Skin of body (tissue), 2 donors: ENCODE measurements around the gene EMX2. TPM values are rescaled to one million over a fixed set of nuclear protein-coding genes. Genes with fewer than 3 reads are reported as not detected.
"Not testable (repeated sequence)": the region's sequence is repeated elsewhere in the genome, so short reads cannot be mapped to it uniquely, and the experiment has no call there.

ENCODE experiments used
- DNase-seq: peaks from one replicate; lab custom pipeline; 2025; lab: John Stamatoyannopoulos, UW
- total RNA-seq: library from RNA; depleted of rRNA; stranded (reverse); fragments of >200 nt; gene quantifications from one replicate; pipeline ENCODE4 v1.2.3, GENCODE V29; 2014

Gene EMX2
- total RNA-seq, 1 donor from 2014 or later: 5.5 TPM

DNA sequence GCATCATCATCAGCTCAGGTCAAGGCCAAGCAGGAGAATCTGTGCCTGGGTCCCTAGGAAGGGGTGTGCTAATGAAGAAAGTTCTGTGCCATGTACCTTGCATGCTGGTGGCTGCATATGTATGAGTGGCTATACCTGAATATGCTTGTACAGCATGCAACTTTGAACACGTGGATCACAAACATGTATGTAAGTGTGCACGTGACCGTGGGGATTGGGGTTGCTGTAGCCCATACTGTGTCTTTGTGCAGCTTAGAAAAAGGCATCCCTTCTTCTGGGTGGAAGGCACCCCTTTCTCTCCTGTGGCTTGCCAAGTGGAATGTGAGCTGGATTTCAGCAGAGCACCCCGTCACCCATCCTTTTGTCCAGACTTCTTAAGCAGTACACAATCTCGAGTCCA, 13.8 kb downstream of the EMX2 start:
- DNase-seq: no peak

DNA sequence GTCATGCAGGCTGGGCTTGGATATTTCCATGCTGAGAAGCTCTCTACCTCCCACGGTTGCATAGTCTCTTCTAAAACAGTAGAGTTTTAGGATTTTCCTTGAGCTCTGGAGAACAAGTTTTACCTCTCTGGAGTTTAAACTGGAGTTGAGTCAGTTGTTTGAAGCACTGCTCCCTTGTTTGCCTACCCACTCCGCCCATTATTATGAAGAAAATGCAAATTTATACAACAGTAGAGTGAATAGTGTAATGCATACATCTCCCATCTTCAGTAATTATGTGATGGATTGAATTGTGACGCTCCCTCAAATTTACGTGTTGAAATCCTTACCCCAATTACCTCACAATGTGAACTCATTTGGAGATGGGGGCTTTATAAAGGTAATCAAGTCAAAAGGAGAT, 17.2 kb downstream of the EMX2 start:
- no peak for DNase-seq

DNA sequence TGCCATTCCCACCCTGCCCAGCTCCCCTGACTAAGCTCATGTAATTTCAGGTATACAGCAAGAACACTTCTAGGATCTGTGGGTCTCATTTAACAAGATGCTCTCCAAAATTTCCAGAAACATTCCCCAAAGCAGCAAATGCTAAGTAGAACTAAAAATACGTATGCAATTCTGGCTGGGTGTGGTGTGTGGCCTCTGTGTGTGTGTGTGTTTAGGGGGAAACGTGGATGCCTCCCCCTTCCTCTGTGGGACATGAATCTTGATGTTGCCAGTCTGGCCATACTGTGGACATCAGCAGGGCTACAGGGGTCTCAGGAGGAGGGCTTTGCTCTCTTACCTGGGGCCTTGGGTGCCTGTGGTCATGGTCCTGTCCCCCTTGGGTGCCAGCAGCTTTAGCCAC, 18.4 kb downstream of the EMX2 start:
- no peak for DNase-seq

DNA sequence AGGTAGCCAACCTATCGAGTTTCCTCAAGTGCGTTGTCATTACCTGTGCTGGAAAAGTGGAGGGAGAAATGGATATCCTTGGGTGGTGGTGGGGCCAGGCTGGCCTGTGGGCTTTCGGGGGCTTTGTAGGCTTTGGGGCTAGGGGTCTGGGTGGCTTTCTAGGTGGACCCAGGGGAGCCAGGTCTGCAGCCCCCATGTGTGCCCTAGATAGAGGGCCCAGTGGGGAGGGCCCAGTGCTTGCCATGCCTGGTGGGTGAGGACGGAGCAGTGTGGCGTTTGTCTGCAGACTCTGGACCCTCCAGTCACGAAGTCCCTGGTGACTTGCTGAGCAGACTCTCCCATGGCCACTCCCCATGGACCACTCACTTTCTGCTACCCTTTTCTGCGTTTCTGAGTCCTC, 19.7 kb downstream of the EMX2 start:
- DNase-seq: no peak

DNA sequence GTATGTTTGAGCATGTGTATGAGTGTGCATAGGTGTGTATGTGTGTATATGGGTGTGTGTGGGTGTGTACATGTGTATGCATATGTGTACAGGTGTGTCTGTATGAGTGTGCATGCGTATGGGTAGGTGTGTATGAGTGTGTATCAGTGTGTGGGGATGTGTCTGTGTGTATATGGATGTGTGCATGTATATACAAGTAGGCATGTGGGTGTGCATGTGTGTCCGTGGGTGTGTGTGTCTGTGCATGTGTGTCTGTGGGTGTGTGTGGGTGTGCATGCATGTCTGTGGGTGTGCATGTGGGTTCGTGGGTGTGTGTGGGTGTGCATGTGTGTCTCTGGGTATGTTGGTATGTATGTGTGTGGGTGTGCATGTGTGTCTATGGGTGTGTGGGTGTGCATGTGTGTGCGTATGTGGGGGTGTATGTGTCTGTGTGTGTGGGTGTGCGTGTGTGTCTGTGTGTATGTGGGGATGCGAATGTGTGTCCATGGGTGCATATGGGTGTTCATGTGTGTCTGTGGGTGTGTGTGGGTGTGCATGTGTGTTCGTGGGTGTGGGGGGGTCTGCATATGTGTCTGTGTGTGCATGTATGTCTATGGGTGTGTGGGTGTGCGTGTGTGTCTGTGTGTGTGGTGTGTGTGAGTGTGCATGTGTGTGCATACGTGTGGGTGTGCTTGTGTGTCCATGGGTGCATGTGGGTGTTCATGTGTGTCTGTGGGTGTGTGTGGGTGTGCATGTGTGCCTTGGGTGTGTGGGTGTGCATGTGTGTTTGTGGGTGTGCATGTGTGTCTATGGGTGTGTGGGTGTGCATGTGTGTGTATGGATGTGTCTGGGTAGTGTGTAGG, 20.6 kb downstream of the EMX2 start:
- no peak for DNase-seq

DNA sequence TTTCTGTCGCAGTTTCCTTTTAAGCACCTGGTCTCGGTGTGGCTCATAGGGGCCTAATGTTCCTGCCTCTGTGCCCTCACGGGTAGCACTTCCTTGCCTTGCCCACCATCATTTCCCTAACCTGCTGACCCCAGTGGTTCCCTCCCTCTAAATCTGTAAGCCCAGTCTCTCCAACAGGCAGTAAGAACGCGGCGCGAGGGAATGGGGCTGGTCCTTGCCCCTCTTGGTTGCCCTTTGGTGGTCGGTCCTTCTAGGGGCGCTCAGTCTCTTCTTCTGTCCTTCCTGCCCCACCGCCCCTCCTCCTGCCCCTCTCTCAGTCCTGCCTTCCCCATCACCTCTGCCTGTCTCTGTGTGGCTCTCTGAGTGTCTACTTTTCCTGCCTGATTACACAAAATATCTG, 21.2 kb downstream of the EMX2 start:
- no peak for DNase-seq

DNA sequence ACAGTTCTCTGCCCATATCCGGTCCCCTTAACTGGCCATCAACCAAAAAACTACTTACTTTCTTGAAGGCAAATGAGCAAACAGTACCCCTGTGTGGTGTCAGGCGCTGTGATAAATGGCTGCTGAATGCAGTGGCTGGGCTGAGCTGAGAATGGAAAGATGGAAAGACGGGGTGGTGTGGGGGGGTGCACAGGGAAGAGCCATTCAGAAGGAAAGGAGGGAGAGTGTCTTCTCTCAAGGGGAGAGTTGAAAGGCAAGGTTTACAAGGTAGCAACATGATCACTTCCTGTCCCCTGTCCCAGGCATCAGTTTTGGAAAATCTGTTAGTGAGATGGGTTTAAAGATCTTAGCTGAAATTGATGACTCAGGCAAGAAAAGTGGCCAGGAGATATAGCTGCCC, 22.5 kb downstream of the EMX2 start:
- no peak for DNase-seq

DNA sequence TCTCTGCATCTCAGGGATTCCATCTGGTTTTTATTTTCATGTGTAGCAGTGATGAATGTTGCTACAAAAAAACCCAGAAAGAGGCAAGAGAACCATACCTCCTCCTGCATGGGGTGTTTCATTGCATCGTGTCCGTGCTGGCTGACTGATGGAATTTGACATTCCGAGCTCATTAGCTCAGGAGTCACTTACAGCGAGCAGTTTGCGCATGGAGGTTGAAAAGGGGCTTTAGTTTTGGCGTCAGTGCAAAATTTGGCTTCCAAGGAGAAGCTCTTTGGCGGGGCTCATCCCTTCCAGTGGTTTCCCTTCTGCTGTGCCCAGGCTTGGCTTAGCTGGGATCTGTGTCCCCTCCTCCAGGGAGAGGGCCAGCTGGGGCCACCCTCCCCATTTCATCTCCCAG, 25.8 kb downstream of the EMX2 start:
- peak; percentile 62 for DNase-seq

DNA sequence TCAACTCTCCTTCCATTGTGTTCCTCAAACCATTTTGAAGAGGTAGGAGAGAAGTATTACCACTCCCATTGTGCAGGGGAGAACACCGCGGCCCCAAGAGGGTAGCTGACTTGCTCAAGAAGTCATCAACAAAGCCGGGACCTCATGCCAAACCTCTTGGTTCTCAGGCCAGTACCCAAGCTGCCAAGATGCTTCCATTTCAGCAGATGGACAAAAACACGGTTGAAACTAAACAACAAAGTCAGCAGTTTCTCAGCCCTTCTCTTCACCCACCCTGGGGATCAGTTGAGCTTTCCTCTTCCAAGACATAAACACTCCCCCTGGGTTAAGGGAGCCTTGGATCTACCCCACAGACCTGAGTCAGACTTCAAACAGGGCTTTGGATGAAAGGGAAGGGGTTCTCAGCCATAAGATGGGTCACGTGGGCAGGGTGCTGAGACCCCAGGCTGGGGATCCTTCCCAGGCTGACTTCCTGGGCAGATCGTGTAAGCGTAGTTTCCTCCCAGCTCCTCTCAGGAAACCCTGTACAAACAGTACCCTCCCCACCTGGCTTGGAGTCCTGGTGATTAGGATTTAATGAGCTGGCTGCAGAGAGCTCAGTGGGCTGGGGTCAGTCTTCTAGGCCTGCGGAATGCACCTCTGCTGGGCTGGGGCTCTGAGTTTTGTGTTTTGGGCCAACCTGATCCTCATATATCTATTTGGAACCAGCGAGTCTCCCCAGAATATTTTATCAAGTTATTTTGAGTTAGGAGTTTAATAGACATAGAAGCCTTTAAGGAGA, 27.3 kb downstream of the EMX2 start:
- no peak for DNase-seq

DNA sequence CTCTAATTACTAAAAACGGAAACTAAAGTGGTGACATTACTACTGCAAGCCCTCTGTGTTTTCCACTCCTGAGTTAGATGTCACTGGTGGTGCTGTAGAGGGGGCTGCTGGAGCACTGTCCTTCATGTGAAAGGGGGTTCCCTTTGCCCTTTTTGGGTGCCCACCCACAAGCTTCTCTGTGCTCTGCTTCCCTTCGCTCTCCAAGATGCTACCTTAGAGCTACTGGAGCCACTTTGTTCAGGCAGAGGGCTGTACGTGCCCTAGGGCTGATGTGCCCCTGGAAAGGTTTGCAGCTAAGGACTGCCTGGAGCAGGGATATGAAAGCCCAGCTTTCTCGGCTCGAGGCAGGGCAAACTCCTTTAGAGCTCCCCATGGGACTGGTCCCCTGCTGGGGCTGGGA, 28.3 kb downstream of the EMX2 start:
- DNase-seq: no peak

DNA sequence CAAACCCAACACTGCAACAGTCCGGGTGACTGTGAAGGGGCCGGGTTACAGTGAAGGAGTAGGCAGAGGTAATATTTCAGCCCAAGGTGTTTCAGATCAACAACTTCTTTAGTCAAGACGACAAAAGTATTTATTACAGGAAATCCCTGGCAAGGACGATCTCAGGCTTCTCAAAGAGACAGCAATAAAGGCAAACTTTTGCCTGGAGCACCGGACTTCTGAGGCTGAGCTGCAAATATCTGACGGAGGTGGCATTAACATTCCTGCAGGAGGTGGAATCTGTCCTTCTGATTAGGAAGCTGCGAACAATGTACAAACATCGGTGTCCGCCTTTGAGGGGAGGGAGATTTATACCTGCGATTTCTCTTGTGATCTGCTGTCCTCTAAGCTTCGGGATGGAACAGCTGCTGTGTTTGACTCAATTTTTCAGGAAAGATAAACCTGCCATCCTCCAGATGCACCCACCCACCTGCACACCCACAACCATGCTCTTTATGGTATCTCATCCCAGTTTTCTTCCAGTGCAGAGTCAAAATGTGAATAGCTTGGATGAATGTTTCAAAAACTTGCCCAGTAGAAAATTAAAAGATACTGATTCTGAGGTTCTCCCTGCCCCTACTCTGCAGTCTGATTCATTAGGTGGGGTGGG, 32.1 kb downstream of the EMX2 start:
- no peak for DNase-seq

DNA sequence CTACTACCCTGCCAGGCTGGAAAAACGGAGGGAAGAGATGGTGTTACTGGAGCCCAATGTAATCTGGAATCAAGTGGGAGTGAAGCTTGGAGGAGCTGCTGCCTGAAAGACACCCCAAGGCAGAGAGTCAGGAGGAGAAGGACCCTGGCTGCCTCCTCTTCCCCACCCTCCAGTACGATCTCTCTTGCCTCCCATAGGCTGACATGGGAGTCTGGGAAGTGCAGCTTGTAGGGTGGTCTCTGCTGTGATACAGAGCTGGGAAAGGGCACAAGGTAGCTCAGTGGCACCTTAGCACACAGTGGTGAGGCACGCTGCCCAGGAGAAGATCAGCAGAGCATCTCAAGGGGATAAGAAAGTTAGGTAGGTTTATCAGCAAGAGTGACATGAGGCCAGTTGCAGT, 35.9 kb downstream of the EMX2 start:
- no peak for DNase-seq

DNA sequence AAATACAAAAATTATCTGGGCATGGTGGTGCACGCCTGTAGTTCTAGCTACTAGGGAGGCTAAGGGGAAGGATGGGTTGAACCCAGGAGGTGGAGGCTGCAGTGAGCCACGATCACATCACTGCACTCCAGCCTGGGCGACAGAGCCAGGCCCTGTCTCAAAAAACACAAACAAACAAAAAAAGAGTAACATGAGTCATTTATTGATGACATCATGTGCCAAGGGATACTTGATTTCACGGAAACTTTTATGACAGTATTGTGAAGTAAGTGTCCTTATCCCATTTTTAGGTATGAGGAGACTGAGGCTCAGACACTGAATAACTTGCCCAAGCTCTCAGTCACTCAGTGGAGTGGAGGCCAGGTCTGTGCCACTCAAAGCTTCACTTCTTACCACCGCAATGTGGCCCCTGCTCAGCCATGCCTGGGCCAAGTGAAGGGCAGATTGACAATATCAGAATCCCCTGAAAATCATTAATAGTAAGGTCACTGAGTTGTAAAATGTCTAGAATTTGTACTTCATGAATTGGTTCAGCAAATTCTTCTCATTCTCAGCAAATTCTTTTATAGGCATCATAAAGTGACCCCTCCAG, 36.5 kb downstream of the EMX2 start:
- no peak for DNase-seq

DNA sequence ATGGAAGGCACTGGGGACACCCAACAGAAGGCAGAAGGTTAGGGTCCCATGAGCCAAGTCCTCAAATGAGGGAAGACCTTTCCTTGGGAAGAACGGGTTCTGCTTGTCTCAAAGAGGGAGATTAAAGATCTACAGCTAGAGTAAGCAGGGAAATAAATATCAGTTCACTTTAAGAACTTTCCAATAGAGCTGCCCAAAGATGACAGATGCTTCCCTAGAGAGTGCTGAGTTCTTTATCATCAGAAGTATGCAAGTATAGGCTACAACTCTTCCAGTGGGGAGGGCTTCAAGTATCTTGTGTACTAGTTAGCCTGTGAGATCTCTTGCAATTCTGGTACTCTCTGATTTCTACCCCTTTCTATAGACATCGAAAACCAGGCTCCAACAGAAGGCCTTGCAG, 39.4 kb downstream of the EMX2 start:
- peak; percentile 57 for DNase-seq

DNA sequence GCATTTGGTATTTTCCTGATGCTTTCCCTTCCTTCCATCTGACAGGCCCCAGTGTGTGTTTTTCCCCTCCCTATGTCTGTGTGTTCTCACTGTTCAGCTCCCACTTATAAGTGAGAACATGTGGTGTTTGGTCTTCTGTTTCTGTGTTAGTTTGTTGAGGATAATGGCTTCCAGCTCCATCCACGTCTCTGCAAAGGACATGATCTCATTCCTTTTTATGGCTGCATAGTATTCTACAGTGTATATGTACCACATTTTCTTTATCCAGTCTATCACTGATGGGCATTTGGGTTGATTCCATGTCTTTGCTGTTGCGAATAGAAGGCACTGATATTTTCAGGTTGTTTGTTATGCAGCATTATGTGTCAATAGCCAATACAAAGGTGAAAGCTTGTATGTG, 42.3 kb downstream of the EMX2 start:
- DNase-seq: not testable (repeated sequence)

DNA sequence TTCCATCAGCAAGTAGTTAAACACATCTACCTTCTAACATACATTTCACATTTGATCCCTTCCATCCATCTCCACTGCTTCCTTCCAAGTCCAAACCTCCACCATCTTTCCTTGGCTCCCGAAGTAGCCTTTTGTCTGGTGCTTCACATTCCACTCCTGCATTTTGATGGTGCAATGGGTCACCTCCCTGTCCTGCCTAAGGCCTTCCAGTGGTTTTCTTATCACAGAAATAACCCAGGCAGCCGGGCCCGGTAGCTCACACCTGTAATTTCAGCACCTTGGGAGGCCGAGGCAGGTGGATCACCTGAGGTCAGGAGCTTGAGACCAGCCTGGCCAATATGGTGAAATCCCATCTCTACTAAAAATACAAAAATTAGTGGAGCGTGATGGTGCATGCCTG, 44.5 kb downstream of the EMX2 start:
- DNase-seq: no peak

DNA sequence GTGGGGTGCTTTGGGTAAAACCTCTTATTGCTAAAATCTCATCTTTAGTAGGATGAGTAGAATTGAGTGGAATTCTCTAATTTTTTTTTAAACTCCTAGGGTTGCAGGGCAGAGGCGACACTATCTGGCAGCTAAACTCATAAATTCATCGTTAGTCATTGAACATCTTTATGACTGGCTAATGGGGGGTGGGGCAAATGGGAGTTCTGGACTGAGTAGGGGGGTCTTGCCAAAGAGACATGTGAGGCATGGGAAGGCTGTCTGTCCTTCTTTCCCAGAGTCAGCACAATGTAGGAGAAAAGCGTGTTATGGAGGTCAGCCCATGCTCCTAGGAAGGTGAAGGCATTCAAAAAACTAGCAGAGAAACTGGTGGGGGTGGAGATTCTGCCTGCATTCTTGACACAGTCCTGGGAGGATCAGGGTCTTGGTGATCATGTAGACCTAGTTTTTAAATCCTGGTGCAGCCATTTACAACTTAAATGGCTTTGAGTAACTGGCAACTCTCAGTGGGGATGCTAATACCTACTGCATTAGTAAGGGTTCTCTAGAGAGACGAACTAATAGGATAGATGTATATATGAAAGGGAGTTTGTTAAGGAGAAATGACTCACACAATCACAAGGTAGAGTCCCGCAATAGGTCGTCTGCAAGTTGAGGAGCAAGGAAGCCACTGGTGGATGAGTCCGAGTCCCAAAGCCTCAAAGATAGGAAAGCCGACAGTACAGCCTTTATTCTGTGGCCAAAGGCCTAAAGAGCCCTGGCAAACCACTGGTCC, 47.7 kb downstream of the EMX2 start:
- DNase-seq: no peak

DNA sequence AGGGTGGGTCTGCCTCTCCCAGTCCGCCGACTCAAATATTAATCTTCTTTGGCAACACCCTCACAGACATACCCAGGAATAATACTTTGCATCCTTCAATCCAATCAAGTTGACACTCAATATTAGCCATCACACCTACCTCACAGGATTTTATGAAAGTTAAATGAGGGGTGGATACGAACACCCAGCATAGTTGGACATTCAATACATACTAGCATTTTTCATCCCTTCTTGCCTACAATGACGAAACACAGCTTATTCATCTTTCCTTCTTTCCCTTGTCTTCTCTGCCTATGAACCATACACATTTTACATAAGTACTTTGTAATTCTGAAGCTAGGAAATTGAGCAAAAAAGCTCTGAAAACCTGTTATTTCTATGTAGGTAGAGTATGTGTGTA, 48.5 kb downstream of the EMX2 start:
- DNase-seq: no peak

DNA sequence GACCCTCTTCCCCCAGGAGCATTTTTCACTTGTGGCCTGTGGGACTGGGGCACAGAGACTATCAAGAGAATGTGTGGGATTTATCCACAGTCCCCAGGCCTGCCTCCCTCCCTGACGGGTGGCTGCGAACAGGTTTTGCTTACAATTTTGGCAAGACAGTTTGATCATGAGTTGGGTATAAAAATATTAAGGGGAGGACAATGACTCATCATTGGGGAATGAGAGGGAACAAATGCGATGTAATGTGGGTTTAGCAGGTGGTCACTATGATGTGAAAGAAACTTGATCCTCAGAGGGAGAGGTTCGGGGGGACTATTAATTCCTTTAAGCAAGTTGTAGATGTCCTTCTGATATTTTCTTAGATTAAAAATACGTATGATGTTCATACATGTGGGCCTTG, 52.2 kb downstream of the EMX2 start:
- no peak for DNase-seq

DNA sequence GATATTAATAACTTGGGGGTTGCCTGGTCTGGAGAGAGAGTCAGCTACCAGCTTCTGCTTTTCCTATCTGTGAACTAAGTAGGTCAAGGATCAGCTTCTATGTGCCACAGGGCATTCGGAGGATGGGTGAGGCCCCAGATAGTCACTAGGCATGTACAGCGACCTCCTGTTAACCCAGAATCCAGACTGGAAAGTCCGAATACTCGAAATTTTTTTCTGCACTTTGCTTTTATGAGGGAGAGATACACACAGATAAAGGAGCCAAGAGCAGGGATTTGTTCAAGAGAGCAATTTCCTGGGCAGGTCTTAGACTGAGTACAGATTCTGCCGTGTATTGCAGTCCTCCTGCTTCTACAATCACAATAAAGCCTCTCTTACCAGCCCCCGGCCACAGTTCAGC, 54.2 kb downstream of the EMX2 start:
- DNase-seq: no peak

DNA sequence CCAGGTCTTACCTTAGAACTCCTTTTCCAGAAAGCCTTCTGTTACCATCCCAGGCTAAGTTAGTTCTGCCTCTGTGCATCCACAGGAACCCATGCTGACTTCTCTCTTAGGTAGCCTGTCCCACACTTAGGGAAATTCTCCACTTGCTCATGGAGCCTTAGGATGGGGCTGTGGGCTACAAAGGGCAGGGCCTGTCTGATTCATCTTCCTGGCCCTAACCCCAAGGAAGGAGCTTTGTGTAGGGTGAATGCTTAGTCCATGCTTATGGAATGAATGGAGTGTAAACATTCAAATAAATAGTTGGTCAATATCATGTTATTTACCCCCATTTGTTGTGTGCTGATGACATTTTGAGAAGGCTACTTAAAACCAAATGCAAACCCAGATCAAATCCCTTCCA, 54.7 kb downstream of the EMX2 start:
- no peak for DNase-seq
